ENCODE results near the gene C1QTNF1. TPM values are rescaled to one million over a fixed set of nuclear protein-coding genes. Genes with fewer than 3 reads are reported as not detected.

Gene C1QTNF1
- total RNA-seq, 3 donors from 2014 or later = 16.9 to 33.3 (median 22.1) TPM

DNA sequence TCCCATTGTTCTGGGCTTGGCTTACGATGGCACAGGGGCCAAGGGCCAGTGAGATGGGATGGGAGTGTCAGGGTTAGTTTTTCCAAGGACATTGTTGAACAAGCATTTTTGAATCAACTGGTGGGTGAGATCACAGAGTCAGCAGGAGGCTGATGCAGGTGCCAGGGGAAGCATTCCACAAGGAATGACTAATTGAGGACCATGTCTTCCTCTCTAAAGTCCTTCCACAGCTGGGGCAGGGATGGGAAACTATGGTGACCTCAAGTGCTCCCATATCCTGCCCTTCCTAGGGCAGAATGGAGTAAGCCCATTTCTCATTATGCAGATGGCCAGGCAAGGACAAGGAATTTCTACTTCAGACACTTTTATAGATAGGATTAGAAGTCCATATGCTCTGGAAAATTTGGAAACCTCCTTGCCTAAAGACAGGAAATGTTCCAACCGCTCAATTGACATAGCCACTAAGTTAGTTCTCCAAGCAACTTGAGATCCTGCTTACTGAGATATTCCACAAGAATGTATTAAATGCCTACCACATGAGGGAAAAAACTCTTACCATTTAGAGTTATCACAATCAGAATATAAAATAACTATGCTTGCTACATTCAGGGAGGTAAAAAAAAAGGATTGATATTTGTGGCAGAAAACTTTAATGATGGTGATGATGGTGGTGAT is 29.4 kb downstream of the C1QTNF1 start:
- no peak for DNase-seq
- Histone ChIP-seq H3K36me3 (ENCODE audit: low read depth) (no peaks in the 10 kb centered on the region), H3K4me1 (ENCODE audit: low read depth) (no peaks in the 10 kb centered on the region), H3K9me3 (peaks cover 4% of the 10 kb centered on the region), H3K4me3 (no peak overlapping the region)
- TF ChIP-seq, protein P1, sequence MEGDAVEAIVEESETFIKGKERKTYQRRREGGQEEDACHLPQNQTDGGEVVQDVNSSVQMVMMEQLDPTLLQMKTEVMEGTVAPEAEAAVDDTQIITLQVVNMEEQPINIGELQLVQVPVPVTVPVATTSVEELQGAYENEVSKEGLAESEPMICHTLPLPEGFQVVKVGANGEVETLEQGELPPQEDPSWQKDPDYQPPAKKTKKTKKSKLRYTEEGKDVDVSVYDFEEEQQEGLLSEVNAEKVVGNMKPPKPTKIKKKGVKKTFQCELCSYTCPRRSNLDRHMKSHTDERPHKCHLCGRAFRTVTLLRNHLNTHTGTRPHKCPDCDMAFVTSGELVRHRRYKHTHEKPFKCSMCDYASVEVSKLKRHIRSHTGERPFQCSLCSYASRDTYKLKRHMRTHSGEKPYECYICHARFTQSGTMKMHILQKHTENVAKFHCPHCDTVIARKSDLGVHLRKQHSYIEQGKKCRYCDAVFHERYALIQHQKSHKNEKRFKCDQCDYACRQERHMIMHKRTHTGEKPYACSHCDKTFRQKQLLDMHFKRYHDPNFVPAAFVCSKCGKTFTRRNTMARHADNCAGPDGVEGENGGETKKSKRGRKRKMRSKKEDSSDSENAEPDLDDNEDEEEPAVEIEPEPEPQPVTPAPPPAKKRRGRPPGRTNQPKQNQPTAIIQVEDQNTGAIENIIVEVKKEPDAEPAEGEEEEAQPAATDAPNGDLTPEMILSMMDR (IDR thresholded peaks at IDR 0.05) = no peak
- no peak for ATAC-seq
- intact Hi-C loops (cut with DNase I, micrococcal nuclease) = no loop called here

DNA sequence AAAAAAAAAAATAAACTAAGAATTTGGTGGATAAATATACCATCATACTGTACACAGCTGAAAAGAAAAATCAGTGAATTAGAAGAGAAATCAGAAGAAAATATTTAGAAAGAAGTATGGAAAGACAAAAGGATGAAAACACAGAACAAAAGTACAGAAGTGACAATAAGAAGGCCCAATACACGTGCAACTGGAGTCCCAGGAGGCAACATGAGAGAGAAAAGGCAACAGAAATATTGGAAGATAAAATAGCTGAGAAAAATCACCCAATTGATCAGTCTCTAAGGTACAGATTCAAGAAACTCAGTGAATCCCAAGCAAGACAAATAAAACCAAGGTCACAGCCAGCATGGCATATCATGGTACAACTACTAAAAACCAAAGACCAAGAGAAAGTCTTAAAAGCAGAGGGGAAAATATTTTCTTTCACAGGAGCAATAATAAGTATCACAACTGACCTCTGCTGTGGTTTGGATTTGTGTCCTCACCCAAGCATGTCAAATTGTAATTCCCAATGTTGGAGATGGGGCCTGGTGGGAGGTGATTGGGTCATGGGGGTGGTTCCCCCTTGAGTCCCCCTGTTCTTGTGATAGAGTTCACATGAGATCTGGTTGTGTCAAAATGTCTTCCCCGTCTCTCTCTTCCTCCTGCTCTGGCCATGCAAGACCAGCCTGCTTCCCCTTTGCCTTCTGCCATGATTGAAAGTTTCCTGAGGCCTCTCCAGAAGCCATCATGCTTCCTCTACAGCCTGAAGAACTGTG is 30.4 kb downstream of the C1QTNF1 start:
- no peak for DNase-seq
- Histone ChIP-seq H3K36me3 (ENCODE audit: low read depth) (no peaks in the 10 kb centered on the region), H3K4me1 (ENCODE audit: low read depth) (no peaks in the 10 kb centered on the region), H3K4me3 (no peak overlapping the region), H3K9me3 (peaks cover 4% of the 10 kb centered on the region)
- intact Hi-C loops (cut with DNase I, micrococcal nuclease) = no loop called here
- ATAC-seq = no peak
- TF ChIP-seq, protein P1 (IDR thresholded peaks at IDR 0.05) = no peak

DNA sequence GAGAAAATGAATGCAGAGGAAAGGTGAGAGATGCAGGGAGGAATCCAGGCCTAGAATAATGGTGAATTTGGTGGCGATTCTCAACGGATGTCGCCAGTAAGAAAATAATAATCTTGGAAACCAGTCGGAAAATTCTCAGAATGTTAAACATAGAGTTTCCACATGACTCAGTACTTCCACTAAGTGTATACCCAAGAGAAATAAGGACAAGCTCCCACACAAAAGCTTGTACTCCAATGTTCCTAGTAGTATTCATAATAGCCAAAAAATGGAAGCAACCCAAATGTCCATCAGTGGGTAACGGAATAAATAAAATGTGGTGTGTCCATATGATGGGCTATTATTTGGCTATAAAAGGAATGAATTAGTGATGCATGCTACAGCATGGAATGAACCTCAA is 31.2 kb downstream of the C1QTNF1 start:
- ATAC-seq (no peak), DNase-seq (no peak)
- H3K36me3 ChIP-seq (ENCODE audit: low read depth) = no peaks in the 10 kb centered on the region
- peaks cover 4% of the 10 kb centered on the region for H3K9me3 ChIP-seq
- H3K4me3 ChIP-seq = no peak overlapping the region
- intact Hi-C loops (cut with DNase I, micrococcal nuclease) = no loop called here
- TF ChIP-seq, protein P1 (IDR thresholded peaks at IDR 0.05) = no peak
- no peaks in the 10 kb centered on the region for H3K4me1 ChIP-seq (ENCODE audit: low read depth)

DNA sequence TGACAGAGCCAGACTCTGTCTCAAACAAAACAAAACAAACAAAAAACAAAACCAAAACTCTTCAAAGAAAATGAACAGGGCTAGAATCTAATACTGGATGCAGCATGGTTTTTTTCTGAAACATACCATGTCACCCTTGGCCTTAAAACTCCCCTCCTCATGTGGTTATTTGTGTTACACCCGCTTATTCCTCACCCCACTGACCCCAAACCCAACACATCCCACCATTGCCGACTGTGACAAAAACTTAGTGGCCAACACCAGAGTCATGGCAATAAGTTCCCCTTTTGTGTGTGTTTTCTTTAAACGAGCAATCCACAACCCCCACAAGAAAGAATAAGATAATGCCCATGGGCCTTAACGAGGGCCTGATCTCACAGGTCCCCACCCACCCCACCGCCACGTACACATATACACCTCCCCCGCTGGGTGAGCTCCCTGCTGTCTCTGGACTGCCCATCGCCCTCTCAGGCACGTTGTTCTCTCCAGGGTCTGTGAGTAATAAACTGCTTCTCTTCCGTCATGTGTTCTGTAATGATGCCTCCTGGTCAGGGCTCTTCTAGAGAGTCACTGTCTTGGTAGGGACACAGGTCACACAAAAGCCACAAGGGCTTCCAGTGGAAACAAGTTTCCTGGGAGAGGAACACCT is 33.9 kb downstream of the C1QTNF1 start:
- Histone ChIP-seq H3K9me3 (peaks cover 4% of the 10 kb centered on the region), H3K4me3 (no peak overlapping the region), H3K4me1 (ENCODE audit: low read depth) (no peaks in the 10 kb centered on the region), H3K36me3 (ENCODE audit: low read depth) (no peaks in the 10 kb centered on the region)
- ATAC-seq (no peak), DNase-seq (no peak)
- intact Hi-C loops (cut with DNase I, micrococcal nuclease) = no loop called here
- TF ChIP-seq, protein P1 (IDR thresholded peaks at IDR 0.05) = no peak

DNA sequence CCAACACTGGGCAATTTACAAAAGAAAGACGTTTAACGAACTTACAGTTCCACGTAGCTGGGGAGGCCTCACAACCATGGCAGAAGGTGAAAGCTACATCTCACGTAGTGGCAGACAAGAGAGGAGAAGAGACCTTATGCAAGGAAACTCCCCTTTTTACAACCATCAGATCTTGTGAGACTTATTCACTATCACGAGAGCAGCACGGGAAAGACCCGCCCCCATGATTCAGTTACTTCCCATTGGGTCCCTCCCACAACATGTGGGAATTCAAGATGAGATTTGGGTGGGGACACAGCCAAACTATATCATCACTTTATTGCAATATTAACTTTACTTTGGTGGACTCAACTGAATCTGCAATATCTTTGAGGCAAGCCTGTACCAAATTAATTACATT is 38.7 kb downstream of the C1QTNF1 start:
- no peaks in the 10 kb centered on the region for H3K9me3 ChIP-seq
- intact Hi-C loops (cut with DNase I, micrococcal nuclease) = loop anchor here in 1 of 2 donors (10.0 kb wide), 1 partner anchor 332 kb away; no protein-coding TSS in a partner anchor
- no peak for ATAC-seq
- DNase-seq = no peak
- TF ChIP-seq, protein P1 (IDR thresholded peaks at IDR 0.05) = no peak
- H3K4me1 ChIP-seq (ENCODE audit: low read depth) = no peaks in the 10 kb centered on the region
- no peak overlapping the region for H3K4me3 ChIP-seq
- no peaks in the 10 kb centered on the region for H3K36me3 ChIP-seq (ENCODE audit: low read depth)

All from mucosa of descending colon (tissue), 3 donors.